GM21423 (cell line): Measurements from ENCODE around the gene CHRNA4.
"Not testable (repeated sequence)": the region's sequence is repeated elsewhere in the genome, so short reads cannot be mapped to it uniquely, and the experiment has no call there.

Experiments
- ATAC-seq: cut with Tn5 transposase; IDR thresholded peaks from one replicate; pipeline ENCODE4 v1.9.1; 2021; ENCODE audit warnings: mild to moderate bottlenecking, moderate library complexity; ENCODE audit not compliant: unreplicated experiment

The CHRNA4 gene

DNA sequence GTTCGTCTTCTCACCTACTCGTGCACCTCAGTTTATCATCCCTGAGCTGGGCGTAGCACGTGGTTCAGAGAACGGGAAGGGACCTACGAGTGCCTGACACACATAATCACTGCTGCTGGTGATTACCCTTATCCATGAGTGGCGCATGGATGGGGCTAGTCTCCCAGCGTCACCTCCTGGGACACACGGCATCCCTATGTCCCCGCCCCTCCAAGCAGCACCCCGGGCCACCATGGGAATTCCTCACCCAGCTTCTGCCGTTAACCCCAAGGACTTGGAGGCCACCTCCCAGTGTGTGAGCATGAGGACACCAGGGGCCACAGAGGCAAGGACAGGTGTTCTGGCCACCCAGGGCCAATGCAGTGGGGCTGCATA is 9.8 kb downstream of the CHRNA4 start:
- ATAC-seq: no peak

DNA sequence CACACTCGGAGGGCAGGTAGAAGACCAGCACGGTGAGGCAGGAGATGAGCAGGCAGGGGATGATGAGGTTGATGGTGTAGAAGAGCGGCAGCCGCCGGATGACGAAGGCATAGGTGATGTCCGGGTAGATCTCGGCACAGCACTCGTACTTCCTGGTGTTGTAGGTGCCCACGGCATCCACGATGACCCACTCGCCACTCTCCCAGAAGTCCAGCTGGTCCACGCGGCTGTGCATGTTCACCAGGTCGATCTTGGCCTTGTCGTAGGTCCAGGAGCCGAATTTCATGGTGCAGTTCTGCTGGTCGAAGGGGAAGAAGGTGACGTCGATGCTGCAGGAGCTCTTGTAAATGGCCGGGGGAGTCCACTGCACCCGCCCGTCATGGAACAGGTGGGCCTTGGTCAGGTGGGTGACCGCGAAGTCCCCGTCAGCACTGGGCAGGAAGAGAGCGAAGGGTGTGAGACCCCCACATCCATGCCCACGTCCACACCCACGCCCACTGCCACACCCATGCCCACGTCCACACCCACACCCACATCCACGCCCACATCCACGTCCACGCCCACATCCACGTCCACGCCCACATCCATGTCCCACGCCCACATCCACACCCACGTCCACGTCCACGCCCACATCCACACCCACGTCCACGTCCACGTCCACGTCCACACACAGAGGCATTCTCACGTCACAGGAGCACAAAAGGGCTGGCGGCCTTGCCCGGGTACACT is 10.4 kb downstream of the CHRNA4 start:
- no peak for ATAC-seq

- no peak for ATAC-seq
Measured at GRCh38 chr20:63350196-63350595, 11.0 kb downstream of the CHRNA4 start.

DNA sequence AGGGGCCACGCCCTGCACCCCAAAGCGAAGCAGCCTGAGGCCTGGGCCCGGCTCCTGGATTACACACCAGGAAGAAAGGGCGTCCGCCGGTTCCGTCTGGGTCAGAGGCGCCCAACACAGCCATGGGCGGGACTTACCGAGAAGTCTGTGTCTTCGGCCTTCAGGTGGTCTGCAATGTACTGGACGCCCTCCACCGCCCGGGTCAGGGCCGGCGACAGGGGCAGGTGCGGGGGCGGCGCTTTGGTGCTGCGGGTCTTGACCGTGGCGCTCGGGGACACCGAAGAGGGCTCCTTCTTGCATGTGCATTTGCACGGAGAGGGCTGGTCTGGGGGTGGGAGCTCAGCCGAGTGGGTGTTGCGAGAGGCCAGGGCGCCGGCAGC is 11.6 kb downstream of the CHRNA4 start:
- ATAC-seq: no peak

DNA sequence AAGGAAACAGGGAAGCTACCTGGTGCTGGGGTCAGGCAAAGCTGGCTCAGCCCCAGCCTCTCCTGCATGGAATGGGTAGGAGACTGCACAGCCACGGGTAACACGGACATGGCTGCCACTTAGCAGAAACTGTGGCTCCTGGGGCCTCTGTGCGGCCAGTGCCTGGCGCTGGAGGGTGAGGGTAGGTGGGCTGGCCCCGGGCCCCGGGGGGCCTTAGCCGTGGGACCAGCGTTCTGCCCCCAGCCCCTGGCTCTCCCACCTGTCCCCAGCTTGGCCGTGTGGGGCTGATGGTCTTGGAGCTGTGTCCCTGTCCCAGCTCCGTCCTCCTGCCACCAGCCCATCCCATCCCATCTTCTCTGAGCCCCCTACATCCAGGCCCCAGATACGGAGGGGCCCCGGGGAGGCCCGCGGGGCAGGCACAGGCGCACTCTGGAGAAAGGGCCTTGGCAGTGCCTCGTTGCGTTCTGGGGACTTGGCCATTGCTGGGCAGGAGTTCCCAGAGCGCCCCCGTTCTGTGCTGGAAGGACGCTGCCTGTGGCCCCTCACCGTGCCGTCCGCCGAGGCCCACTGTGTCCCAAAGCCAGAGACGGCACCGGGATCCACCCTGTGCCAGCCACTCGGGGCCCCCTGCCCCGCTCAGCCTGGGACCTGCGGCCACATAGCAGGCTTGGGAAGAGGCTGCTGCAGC is 12.2 kb downstream of the CHRNA4 start:
- ATAC-seq: no peak

DNA sequence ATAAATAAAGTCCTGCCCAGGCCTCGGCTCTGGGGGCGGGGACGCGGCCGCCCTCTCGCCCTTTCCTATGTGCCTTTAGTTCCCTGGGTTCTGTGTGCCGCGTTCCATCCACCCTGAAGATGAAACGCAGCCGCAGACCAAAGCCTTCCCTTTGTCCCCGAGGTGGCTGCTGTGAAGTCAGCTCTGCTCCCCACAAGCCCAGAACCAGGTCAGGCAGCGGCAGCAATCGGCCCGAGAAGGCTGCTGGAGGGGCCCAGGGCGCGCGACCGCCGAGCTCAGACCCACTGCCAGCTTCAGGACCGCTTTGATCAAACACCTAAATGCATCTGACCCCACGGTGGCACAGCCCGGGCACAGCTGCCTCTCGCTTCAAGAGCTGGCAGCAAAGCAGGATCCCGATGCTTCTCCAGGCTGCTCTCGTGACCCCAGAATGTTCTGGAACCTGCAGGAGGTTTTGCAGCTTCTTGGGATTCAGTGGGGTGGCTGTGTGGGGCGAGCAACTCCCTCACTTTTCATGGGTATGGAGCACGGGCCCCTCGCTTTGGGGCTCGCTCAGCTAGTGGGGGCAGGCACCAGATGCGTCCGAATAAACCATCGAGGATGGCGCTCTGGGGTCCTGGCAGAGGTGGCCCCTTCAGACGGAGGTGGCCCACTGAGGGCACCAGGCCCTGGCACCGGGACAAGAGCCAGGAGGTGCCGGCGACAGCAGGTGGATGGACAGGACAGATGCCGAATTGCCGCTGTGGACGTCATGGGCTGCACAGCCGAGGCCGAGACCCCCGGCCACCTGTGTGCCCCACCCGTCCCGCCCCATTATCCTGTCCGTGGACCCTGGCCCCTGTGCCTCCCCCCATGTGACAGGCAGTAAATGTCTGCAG is 13.0 kb downstream of the CHRNA4 start:
- ATAC-seq: no peak

GRCh38 chr20:63347081-63347741 is 13.9 kb downstream of the CHRNA4 start:
- no peak for ATAC-seq

GRCh38 chr20:63346131-63347080 is 14.7 kb downstream of the CHRNA4 start:
- ATAC-seq: no peak

DNA sequence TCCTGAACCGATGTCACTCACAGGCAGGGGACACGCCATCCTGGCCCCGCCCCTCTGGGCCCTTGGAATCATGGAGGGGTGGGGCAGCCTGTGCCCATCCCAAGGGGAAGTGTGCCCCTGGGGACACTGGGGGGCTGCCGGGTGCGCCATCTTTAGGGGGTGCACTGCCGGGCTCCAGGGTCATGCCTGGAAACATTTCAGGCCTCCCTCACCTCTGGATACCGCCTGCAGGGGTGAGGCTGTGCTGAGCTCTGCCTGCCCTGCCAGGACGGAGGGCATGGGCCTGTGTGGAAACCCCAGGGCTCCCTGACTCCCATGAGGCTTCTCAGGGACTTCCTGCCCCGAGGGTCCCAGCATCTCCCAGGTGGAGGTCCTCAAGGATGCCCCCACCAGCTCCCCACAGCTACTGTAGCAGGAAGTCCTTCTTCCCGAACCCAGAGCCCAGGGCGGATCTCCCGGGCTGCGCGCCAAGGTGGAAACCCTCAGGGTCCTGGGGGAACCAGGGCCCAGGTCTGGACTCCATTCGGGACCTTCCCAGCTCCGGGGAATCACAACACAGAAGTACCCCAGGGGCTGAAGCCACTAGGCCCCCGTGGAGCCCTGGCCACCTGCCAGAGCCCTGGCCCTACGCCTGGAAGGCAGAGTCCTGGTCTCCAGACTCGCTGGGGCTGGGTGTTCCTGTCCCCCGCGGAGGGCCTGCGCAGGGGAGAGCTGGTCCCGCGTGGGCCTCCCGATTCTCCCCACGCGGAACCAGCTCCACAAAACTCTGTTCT is 15.6 kb downstream of the CHRNA4 start:
- ATAC-seq: no peak

- no peak for ATAC-seq
Measured at GRCh38 chr20:63344616-63345327, 16.4 kb downstream of the CHRNA4 start.

DNA sequence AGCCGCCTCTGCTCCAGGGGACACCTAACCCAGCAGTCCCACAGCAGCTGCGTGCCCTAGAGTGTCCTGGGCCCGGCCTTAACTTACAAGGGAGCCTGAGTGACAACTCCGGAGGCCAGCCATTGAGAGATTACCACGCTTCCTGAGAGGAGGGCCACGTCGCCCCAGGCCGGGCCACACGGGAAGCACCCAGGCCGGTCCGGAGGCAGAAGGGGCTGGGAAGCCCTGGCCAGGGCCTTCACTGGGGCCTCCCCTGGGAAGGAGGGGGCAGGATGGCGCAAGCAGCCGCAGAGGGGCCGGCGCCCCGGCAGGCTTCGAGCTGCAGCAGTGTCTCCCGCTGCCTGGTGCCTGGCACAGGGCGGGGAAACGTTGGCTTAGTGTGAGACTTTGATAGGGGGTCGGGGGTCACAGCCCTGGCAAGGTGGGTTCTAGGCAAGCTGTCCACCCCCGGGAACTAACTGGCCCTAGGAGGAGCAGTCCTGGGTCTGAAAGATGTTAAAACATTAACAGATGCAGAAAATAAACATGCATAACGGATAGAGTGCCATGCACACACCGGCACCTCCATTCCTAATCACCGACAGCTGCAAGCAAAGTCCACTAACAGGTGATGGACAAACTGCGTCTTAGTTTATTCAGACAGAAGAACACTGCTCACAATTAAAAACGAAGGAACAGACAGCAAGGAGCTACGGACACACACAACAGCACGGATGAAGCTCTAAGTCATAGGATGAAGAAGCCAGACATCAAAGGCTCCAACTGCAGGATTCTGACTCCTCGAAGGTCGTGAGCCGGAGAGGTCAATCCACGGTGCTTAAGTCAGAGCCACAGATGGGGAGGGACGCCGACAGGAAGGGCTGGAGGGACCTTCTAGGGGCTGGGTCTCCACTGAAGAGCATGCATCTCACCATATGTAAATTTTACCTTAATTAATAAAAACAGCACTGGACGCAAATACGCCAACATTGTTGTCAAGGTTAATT is 17.4 kb downstream of the CHRNA4 start:
- ATAC-seq: no peak

DNA sequence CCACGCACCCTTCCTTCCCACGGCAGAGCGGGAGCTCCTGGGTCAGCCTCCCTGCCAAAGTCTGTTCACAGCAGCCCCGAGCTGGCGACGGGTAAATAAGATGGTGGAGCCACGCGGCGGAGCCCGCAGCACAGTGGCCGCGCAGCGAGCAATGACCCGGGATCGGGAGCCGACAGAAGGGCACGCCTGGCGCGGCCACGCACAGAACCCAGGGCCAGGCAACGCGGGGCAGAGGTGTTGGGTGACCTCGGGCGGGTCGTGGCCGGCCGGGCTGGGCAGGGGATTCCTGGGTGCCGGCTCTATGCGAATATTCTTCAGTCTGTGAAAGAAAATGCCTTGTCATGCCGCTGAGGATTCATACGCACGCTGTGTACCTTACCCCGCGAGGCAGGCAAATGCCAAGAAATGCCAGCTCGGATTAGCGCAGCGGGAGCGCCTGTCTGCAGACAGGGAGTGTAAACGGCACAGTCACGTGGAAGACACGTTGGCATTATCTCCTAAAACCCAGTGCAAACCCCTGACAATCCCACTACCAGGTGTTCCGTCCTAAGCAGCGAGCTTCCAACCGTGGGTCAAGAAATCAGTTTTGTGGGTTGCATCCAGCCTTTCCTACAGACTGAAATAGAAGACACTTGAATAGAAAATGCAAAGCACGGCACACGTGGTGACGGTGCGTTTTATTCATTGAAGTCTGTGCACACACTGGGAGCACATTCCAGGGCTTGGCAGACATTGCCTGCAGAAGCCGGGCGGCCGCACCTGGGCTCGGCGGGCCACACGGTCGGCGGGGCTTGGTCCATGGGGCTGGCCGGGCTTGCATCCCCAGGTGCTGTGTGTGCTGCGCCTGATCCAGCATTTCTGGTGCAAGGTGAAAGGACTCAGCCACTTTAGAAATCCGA is 18.3 kb downstream of the CHRNA4 start:
- no peak for ATAC-seq

DNA sequence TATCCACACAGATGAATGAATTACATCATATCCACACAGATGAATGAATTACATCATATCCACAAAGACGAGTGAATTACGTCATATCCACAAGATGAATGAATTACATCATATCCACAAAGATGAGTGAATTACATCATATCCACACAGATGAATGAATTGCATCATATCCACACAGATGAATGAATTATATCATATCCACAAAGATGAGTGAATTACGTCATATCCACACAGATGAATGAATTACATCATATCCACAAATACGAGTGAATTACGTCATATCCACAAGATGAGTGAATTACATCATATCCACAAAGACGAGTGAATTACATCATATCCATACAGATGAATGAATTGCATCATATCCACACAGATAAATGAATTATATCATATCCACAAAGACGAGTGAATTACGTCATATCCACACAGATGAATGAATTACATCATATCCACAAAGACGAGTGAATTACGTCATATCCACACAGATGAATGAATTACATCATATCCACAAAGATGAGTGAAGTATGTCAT is 20.9 kb downstream of the CHRNA4 start:
- ATAC-seq: not testable (repeated sequence)

GRCh38 chr20:63339154-63340094 is 21.7 kb downstream of the CHRNA4 start:
- ATAC-seq: not testable (repeated sequence)

DNA sequence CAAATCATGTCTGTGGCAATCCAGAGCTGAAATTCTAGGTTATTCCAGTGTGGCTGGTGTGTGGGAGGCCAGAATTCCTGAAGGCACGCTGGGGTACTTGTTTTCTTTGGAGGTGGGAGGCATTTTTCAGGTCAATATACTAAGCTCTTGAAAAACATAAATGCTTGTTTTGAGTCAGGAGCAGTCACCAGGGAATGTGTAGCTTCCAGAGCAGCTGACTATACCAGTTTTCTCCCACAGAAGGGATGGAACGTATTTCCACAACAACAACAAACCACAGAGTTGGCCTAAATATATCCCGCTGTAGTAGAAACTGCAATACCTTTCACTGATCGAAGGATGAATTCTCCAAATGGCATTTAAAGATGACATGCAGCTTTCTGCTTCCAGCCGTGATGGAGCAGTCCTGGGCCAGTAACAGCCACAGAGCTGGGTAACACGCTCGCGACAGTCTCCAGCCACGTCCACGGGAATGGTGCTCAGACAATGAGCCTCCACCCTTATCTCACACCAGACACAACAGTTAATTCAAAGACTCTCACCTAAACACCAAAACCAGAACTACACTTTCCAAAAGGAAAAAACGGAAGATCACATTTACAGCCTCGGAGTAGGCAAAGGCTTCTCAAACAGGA is 23.2 kb downstream of the CHRNA4 start:
- no peak for ATAC-seq
